Liver (tissue), 10 donors: ENCODE measurements around the gene BORCS8. TPM values are rescaled to one million over a fixed set of nuclear protein-coding genes. Genes with fewer than 3 reads are reported as not detected.

Source experiments
- DNase-seq: peaks from one replicate; pipeline ENCODE4 v3.0.0-alpha.2; 2017; ENCODE audit warnings: low spot score
- H3K27ac ChIP-seq, 2 donors: one replicate each; pipeline ENCODE4 v1.7.0; 2013; ENCODE audit warnings: inconsistent platforms in 2 of 2, low read length in 2 of 2, control low read depth in 1 of 2, low read depth in 1 of 2, mild to moderate bottlenecking in 1 of 2
- H3K27me3 ChIP-seq, 4 donors: one replicate each; pipeline versions ENCODE4 v1.6.1 to v1.7.0; 2013; ENCODE audit warnings: low read length in 3 of 4, inconsistent platforms in 1 of 4, mild to moderate bottlenecking in 1 of 4, moderate library complexity in 1 of 4; ENCODE audit not compliant: control insufficient read depth in 4 of 4, insufficient read depth in 4 of 4
- H3K36me3 ChIP-seq, 4 donors: one replicate each; pipeline versions ENCODE4 v1.6.1 to v1.7.0; 2013; ENCODE audit warnings: low read length in 3 of 4, mild to moderate bottlenecking in 3 of 4, low read depth in 1 of 4, moderate library complexity in 1 of 4; ENCODE audit not compliant: control insufficient read depth in 4 of 4, insufficient read depth in 3 of 4
- H3K4me1 ChIP-seq, 4 donors: one replicate each; pipeline versions ENCODE4 v1.6.1 to v1.7.0; 2013; ENCODE audit warnings: low read length in 3 of 4, mild to moderate bottlenecking in 3 of 4, moderate library complexity in 1 of 4; ENCODE audit not compliant: control insufficient read depth in 4 of 4, insufficient read depth in 4 of 4
- H3K4me3 ChIP-seq, 3 donors: one replicate each; pipeline versions ENCODE4 v1.6.1 to v1.7.0; 2013; ENCODE audit warnings: low read length in 3 of 3, control low read depth in 1 of 3, low read depth in 1 of 3, mild to moderate bottlenecking in 1 of 3
- H3K9ac ChIP-seq, 2 donors: one replicate each; pipeline ENCODE4 v1.7.0; 2013; ENCODE audit warnings: low read length in 2 of 2, mild to moderate bottlenecking in 2 of 2, moderate library complexity in 2 of 2, control low read depth in 1 of 2, low read depth in 1 of 2
- H3K9me3 ChIP-seq, 4 donors: one replicate each; pipeline versions ENCODE4 v1.6.1 to v1.7.0; 2013; ENCODE audit warnings: low read length in 3 of 4; ENCODE audit not compliant: control insufficient read depth in 4 of 4
- ATF3 ChIP-seq: IDR thresholded peaks from 2 replicates; pipeline ENCODE4 v1.6.1; 2016; ENCODE audit warnings: antibody characterized with exemption
- CTCF ChIP-seq: fragments of 150-350 bp; IDR thresholded peaks from 2 replicates; pipeline ENCODE4 v1.5.1; 2017; ENCODE audit warnings: improper control_type of control experiment, low read depth, low read length; ENCODE audit not compliant: missing input control
- EGR1 ChIP-seq, 2 donors: IDR thresholded peaks; 2 replicates each; pipeline ENCODE4 v1.6.1; 2016 to 2018; ENCODE audit warnings: antibody characterized with exemption in 2 of 2, low read depth in 2 of 2
- GABPA ChIP-seq, 2 donors: IDR thresholded peaks in 1 of 2; conservative IDR thresholded peaks in 1 of 2; 2 replicates each; pipeline ENCODE4 v1.6.1; 2016; ENCODE audit warnings: antibody characterized with exemption in 2 of 2, mild to moderate bottlenecking in 1 of 2, moderate library complexity in 1 of 2
- HNF4G ChIP-seq: IDR thresholded peaks from 2 replicates; pipeline ENCODE4 v1.6.1; 2016; ENCODE audit warnings: antibody characterized with exemption
- JUND ChIP-seq, 2 donors: IDR thresholded peaks; 2 replicates each; pipeline ENCODE4 v1.6.1; 2016; ENCODE audit warnings: antibody characterized with exemption in 2 of 2
- MAX ChIP-seq: IDR thresholded peaks from 2 replicates; pipeline ENCODE4 v1.6.1; 2016; ENCODE audit warnings: antibody characterized with exemption
- NR2F2 ChIP-seq: IDR thresholded peaks from 2 replicates; pipeline ENCODE4 v1.6.1; 2016; ENCODE audit warnings: antibody characterized with exemption
- RAD21 ChIP-seq, 2 donors: IDR thresholded peaks; 2 replicates each; pipeline ENCODE4 v1.6.1; 2016; ENCODE audit warnings: antibody characterized with exemption in 2 of 2, mild to moderate bottlenecking in 2 of 2
- REST ChIP-seq: IDR thresholded peaks from 2 replicates; pipeline ENCODE4 v1.6.1; 2016; ENCODE audit warnings: antibody characterized with exemption, mild to moderate bottlenecking
- RXRA ChIP-seq, 2 donors: IDR thresholded peaks; 2 replicates each; pipeline ENCODE4 v1.6.1; 2017 to 2018; ENCODE audit warnings: antibody characterized with exemption in 2 of 2, mild to moderate bottlenecking in 1 of 2
- SP1 ChIP-seq: IDR thresholded peaks from 2 replicates; pipeline ENCODE4 v1.6.1; 2018; ENCODE audit warnings: antibody characterized with exemption, mild to moderate bottlenecking
- TAF1 ChIP-seq: conservative IDR thresholded peaks from 2 replicates; pipeline ENCODE4 v1.6.1; 2016; ENCODE audit warnings: antibody characterized with exemption, mild to moderate bottlenecking
- YY1 ChIP-seq: IDR thresholded peaks from 2 replicates; pipeline ENCODE4 v1.6.1; 2016; ENCODE audit warnings: antibody characterized with exemption, mild to moderate bottlenecking
- ZBTB33 ChIP-seq: IDR thresholded peaks from 2 replicates; pipeline ENCODE4 v1.6.1; 2016; ENCODE audit warnings: antibody characterized with exemption
- WGBS: extraction: QIAGEN DNeasy Blood & Tissue Kit; methylation state at CpG from one replicate; pipeline ENCODE4 v1.1.7; 2013; 5-methylcytosine and 5-hydroxymethylcytosine counted together
- polyA plus RNA-seq, 2 donors: library from polyadenylated mRNA; stranded (reverse) in 1 of 2; unstranded in 1 of 2; fragments of 200-250 nt in 1 of 2; fragments of >200 nt in 1 of 2; fragmentation: Nextera tagmentation in 1 of 2; extraction: Ambion mirVana in 1 of 2; gene quantifications; one replicate each; pipeline versions ENCODE4 v1.2.1 to v1.2.3, GENCODE V29; 2013 to 2015
- small RNA-seq: library from RNA; depleted of rRNA; stranded (forward); fragments of <200 nt; gene quantifications from one replicate; pipeline ENCODE3, GENCODE V24; 2014
- total RNA-seq, 2 donors: library from RNA; depleted of rRNA; stranded (reverse); fragments of >200 nt; gene quantifications; one replicate each; pipeline ENCODE4 v1.2.3, GENCODE V29; 2014
- donor health status: healthy.
- donor health status: healthy.
- donor health status: healthy.
- donor health status: healthy.
- donor health status: healthy.

Gene BORCS8
- total and polyA plus RNA-seq, 4 donors: 7.6 to 13.5 (median 9.4) TPM

- Histone ChIP-seq H3K4me3 (no peak overlapping the region), H3K9me3 (peaks cover 0 to 6% (median 0%) of the 10 kb centered on the region in 4 donors), H3K27ac (no peak overlapping the region), H3K9ac (no peak overlapping the region), H3K36me3 (no peaks in the 10 kb centered on the region), H3K4me1 (peaks cover 0 to 6% (median 5%) of the 10 kb centered on the region in 4 donors), H3K27me3 (no peaks in the 10 kb centered on the region)
- TF ChIP-seq SP1 (no peak), REST (no peak), CTCF (no peak), YY1 (no peak), NR2F2 (no peak), HNF4G (no peak), RAD21 (IDR thresholded peaks at IDR 0.05) (no peak), GABPA (IDR thresholded peaks at IDR 0.05 in 1 of 2, conservative IDR thresholded peaks at IDR 0.05 in 1 of 2) (no peak), JUND (IDR thresholded peaks at IDR 0.05) (no peak), RXRA (IDR thresholded peaks at IDR 0.05) (no peak), EGR1 (IDR thresholded peaks at IDR 0.05; ENCODE audit: low read depth in 2 of 2) (no peak), ZBTB33 (no peak), TAF1 (no peak), ATF3 (no peak), MAX (no peak)
- WGBS: 65% methylated on average over 3 of the region's 3 CpGs
- no peak for DNase-seq
These were observed 60.0 kb downstream of the BORCS8 start for GRCh38 chr19:19131989-19132388.

Small RNAs within 50 kb of the gene (small RNA-seq; reads per million reads assigned to genes)
- not detected for gene RNU6-1028P

Other genes starting within 250 kb of the BORCS8 start
- gene SUGP2, start 158.6 kb downstream of the BORCS8 start, total RNA-seq: 10 to 100 TPM; 18.7 to 29.0 TPM
- gene SUGP2, start 158.6 kb downstream of the BORCS8 start, polyA plus RNA-seq: 10 to 100 TPM in 1 of 2 donors, 1 to 10 TPM in 1; 9.6 to 19.7 TPM
- gene ARMC6, start 158.5 kb downstream of the BORCS8 start, total RNA-seq: 10 to 100 TPM; 28.7 to 31.2 TPM
- gene ARMC6, start 158.5 kb downstream of the BORCS8 start, polyA plus RNA-seq: 10 to 100 TPM; 23.9 to 38.3 TPM
- 10 to 100 TPM; 24.7 to 79.7 TPM for gene SLC25A42, start 128.2 kb downstream of the BORCS8 start, total RNA-seq
- 10 to 100 TPM; 40.7 to 89.6 TPM for gene SLC25A42, start 128.2 kb downstream of the BORCS8 start, polyA plus RNA-seq
- 10 to 100 TPM; 13.1 to 22.7 TPM for gene TMEM161A, start 53.7 kb downstream of the BORCS8 start, total RNA-seq
- 10 to 100 TPM; 25.3 to 27.1 TPM for gene TMEM161A, start 53.7 kb downstream of the BORCS8 start, polyA plus RNA-seq
- under 1 TPM in 1 of 2 donors, not detected in 1; 0.08 TPM for gene MEF2B, start 21.9 kb downstream of the BORCS8 start, total RNA-seq
- gene MEF2B, start 21.9 kb downstream of the BORCS8 start, polyA plus RNA-seq: under 1 TPM; 0.30 to 0.39 TPM
- gene RFXANK, start 106 bp upstream of the BORCS8 start, total RNA-seq: 10 to 100 TPM in 1 of 2 donors, 1 to 10 TPM in 1; 8.9 to 27.8 TPM
- 10 to 100 TPM; 18.1 to 19.8 TPM for gene RFXANK, start 106 bp upstream of the BORCS8 start, polyA plus RNA-seq
- 1 to 10 TPM; 3.4 to 4.4 TPM for gene NR2C2AP, start 11.3 kb upstream of the BORCS8 start, total RNA-seq
- 1 to 10 TPM; 3.7 to 5.7 TPM for gene NR2C2AP, start 11.3 kb upstream of the BORCS8 start, polyA plus RNA-seq
- not detected for gene NCAN, start 19.8 kb upstream of the BORCS8 start, total RNA-seq
- gene NCAN, start 19.8 kb upstream of the BORCS8 start, polyA plus RNA-seq: under 1 TPM in 1 of 2 donors, not detected in 1; 0.06 TPM
- gene TM6SF2, start 81.1 kb upstream of the BORCS8 start, total RNA-seq: 1 to 10 TPM; 1.7 to 7.1 TPM
- 10 to 100 TPM; 12.4 to 33.0 TPM for gene TM6SF2, start 81.1 kb upstream of the BORCS8 start, polyA plus RNA-seq
- 10 to 100 TPM; 11.2 to 17.2 TPM for gene SUGP1, start 128.4 kb upstream of the BORCS8 start, total RNA-seq
- gene SUGP1, start 128.4 kb upstream of the BORCS8 start, polyA plus RNA-seq: 10 to 100 TPM; 12.4 to 18.9 TPM
- 10 to 100 TPM; 23.0 to 31.0 TPM for gene MAU2, start 128.7 kb upstream of the BORCS8 start, total RNA-seq
- gene MAU2, start 128.7 kb upstream of the BORCS8 start, polyA plus RNA-seq: 10 to 100 TPM in 1 of 2 donors, 1 to 10 TPM in 1; 7.5 to 12.7 TPM
- 10 to 100 TPM; 20.2 to 23.7 TPM for gene GATAD2A, start 213.5 kb upstream of the BORCS8 start, total RNA-seq
- 10 to 100 TPM in 1 of 2 donors, 1 to 10 TPM in 1; 7.1 to 16.1 TPM for gene GATAD2A, start 213.5 kb upstream of the BORCS8 start, polyA plus RNA-seq